ENCODE measurements around the gene MME. TPM values are rescaled to one million over a fixed set of nuclear protein-coding genes. Genes with fewer than 3 reads are reported as not detected.
A peak's percentile ranks its signal among the peaks of the same experiment; 100 is the strongest.

Gene MME
- total and polyA plus RNA-seq, 2 donors (not counting 1 experiment from before 2014, with no cell fraction given): 137 to 451 TPM

DNA sequence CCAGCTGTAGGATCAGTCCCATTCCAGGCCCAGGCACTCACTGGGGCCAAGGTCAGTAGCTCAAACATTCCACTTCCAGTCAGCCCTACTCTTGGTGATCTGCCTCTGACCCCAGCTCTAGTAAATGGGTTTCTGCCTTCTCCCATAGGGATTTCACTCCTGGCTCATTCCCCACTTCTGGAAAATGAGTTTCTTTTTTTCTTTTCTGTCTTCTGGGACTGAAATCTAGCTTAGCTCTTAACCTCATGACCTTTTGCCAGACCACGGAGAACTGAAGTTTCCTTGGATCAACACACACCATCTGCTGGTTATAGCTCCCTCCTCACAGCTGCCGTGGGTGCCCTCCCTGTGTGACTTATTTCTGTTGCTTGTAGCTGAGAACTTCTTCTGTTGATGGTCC, 21.3 kb downstream of the MME start:
- DNase-seq (ENCODE audit: low read depth in 2 of 2): peak; percentile 39 to 98
- Histone ChIP-seq H3K4me2 (ENCODE audit: extremely low read depth, insufficient read depth, low read length) (peak overlapping the region; percentile 19), H3K36me3 (ENCODE audit: control insufficient read depth, insufficient read depth, low read length) (no peaks in the 10 kb centered on the region), H3K79me2 (ENCODE audit: control insufficient read depth, insufficient read depth, low read length) (no peaks in the 10 kb centered on the region), H3K27me3 (ENCODE audit: control insufficient read depth, insufficient read depth, low read length) (no peaks in the 10 kb centered on the region), H3K9ac (ENCODE audit: insufficient read depth, low read length) (no peak overlapping the region), H4K20me1 (ENCODE audit: control insufficient read depth, extremely low read depth, insufficient read depth, low read length) (no peaks in the 10 kb centered on the region), H2AFZ (ENCODE audit: low read length) (no peak overlapping the region), H3K4me3 (replicated peaks in 1 of 4; ENCODE audit: control extremely low read depth in 1 of 4, insufficient read depth in 1 of 4, low read depth in 3 of 4, low read length in 4 of 4) (no peak overlapping the region), H3K4me1 (ENCODE audit: control insufficient read depth, extremely low read depth, insufficient read depth, low read length) (peaks cover 11% of the 10 kb centered on the region), H3K27ac (ENCODE audit: insufficient read depth, low read length) (peak overlapping the region; percentile 44), H3K9me3 (ENCODE audit: control insufficient read depth, insufficient read depth, low read depth, low read length) (no peaks in the 10 kb centered on the region)
- TF ChIP-seq, protein P1, sequence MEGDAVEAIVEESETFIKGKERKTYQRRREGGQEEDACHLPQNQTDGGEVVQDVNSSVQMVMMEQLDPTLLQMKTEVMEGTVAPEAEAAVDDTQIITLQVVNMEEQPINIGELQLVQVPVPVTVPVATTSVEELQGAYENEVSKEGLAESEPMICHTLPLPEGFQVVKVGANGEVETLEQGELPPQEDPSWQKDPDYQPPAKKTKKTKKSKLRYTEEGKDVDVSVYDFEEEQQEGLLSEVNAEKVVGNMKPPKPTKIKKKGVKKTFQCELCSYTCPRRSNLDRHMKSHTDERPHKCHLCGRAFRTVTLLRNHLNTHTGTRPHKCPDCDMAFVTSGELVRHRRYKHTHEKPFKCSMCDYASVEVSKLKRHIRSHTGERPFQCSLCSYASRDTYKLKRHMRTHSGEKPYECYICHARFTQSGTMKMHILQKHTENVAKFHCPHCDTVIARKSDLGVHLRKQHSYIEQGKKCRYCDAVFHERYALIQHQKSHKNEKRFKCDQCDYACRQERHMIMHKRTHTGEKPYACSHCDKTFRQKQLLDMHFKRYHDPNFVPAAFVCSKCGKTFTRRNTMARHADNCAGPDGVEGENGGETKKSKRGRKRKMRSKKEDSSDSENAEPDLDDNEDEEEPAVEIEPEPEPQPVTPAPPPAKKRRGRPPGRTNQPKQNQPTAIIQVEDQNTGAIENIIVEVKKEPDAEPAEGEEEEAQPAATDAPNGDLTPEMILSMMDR (conservative IDR thresholded peaks at IDR 0.05 in 1 of 2, IDR thresholded peaks at IDR 0.05 in 1 of 2; ENCODE audit: low read depth in 1 of 2, low read length in 2 of 2): peak; percentile 10 to 24
- no peak for TF ChIP-seq EZH2 (IDR thresholded peaks at IDR 0.05; ENCODE audit: low read length, missing control alignments)

DNA sequence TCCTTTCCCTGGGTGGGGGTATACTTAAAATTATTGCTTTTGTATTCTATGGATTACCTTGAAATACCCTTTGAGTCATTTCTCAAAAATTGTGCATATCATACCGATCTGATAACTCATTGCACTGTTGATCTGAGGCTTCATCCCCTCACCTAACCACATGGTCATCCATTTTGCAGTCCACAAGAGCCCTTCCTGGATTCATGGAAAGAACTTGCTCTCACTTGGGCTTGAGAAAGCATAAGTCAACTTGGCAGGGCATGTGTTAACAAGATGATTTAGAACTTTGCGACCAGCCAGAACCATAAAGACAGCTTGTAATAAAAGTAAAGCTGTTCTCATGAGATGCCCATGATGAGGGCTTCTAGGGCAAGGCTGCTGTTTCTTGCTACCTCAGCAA, 22.2 kb downstream of the MME start:
- Histone ChIP-seq H3K9me3 (ENCODE audit: control insufficient read depth, insufficient read depth, low read depth, low read length) (no peaks in the 10 kb centered on the region), H4K20me1 (ENCODE audit: control insufficient read depth, extremely low read depth, insufficient read depth, low read length) (no peaks in the 10 kb centered on the region), H3K27ac (ENCODE audit: insufficient read depth, low read length) (no peak overlapping the region), H3K79me2 (ENCODE audit: control insufficient read depth, insufficient read depth, low read length) (no peaks in the 10 kb centered on the region), H3K4me3 (replicated peaks in 1 of 4; ENCODE audit: control extremely low read depth in 1 of 4, insufficient read depth in 1 of 4, low read depth in 3 of 4, low read length in 4 of 4) (no peak overlapping the region), H3K4me2 (ENCODE audit: extremely low read depth, insufficient read depth, low read length) (no peak overlapping the region), H2AFZ (ENCODE audit: low read length) (no peak overlapping the region), H3K36me3 (ENCODE audit: control insufficient read depth, insufficient read depth, low read length) (no peaks in the 10 kb centered on the region), H3K9ac (ENCODE audit: insufficient read depth, low read length) (no peak overlapping the region), H3K27me3 (ENCODE audit: control insufficient read depth, insufficient read depth, low read length) (no peaks in the 10 kb centered on the region), H3K4me1 (ENCODE audit: control insufficient read depth, extremely low read depth, insufficient read depth, low read length) (peaks cover 11% of the 10 kb centered on the region)
- TF ChIP-seq, protein P1 (conservative IDR thresholded peaks at IDR 0.05 in 1 of 2, IDR thresholded peaks at IDR 0.05 in 1 of 2; ENCODE audit: low read depth in 1 of 2, low read length in 2 of 2): no peak
- no peak for TF ChIP-seq EZH2 (IDR thresholded peaks at IDR 0.05; ENCODE audit: low read length, missing control alignments)
- DNase-seq (ENCODE audit: low read depth in 2 of 2): peak in 1 of 2 donors; percentile 66

DNA sequence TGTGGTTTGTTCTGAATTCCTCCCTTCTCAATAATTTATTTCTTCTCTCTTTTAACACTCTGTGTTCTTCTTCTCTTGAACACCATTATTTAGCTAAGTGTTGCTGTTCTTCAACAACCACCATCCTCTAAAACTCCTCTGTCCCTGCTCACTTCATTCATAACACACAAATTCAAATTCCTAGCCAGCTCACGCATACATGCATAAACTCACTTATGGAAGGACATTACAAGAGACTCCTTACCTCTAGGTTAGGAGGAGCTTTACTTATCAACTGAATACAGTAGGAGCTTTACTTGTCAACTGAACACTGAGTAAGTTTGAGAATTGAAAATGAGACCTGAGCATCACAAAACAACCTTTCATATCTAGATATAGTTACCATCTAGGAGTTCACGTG, 23.6 kb downstream of the MME start:
- TF ChIP-seq, protein P1 (conservative IDR thresholded peaks at IDR 0.05 in 1 of 2, IDR thresholded peaks at IDR 0.05 in 1 of 2; ENCODE audit: low read depth in 1 of 2, low read length in 2 of 2): no peak
- TF ChIP-seq EZH2 (IDR thresholded peaks at IDR 0.05; ENCODE audit: low read length, missing control alignments): no peak
- Histone ChIP-seq H3K27ac (ENCODE audit: insufficient read depth, low read length) (no peak overlapping the region), H3K9me3 (ENCODE audit: control insufficient read depth, insufficient read depth, low read depth, low read length) (no peaks in the 10 kb centered on the region), H3K9ac (ENCODE audit: insufficient read depth, low read length) (no peak overlapping the region), H4K20me1 (ENCODE audit: control insufficient read depth, extremely low read depth, insufficient read depth, low read length) (no peaks in the 10 kb centered on the region), H2AFZ (ENCODE audit: low read length) (no peak overlapping the region), H3K27me3 (ENCODE audit: control insufficient read depth, insufficient read depth, low read length) (no peaks in the 10 kb centered on the region), H3K4me3 (replicated peaks in 1 of 4; ENCODE audit: control extremely low read depth in 1 of 4, insufficient read depth in 1 of 4, low read depth in 3 of 4, low read length in 4 of 4) (no peak overlapping the region), H3K4me2 (ENCODE audit: extremely low read depth, insufficient read depth, low read length) (no peak overlapping the region), H3K36me3 (ENCODE audit: control insufficient read depth, insufficient read depth, low read length) (no peaks in the 10 kb centered on the region), H3K79me2 (ENCODE audit: control insufficient read depth, insufficient read depth, low read length) (no peaks in the 10 kb centered on the region), H3K4me1 (ENCODE audit: control insufficient read depth, extremely low read depth, insufficient read depth, low read length) (peaks cover 11% of the 10 kb centered on the region)
- no peak for DNase-seq (ENCODE audit: low read depth in 2 of 2)

Data from fibroblast of lung (primary cell).